Neural cell (in vitro differentiated cells): Measurements from ENCODE around the gene TSPAN18. TPM values are rescaled to one million over a fixed set of nuclear protein-coding genes. Genes with fewer than 3 reads are reported as not detected.

Source experiments
- H2AFZ ChIP-seq: fragments of 200-600, 300-800 bp; sonication (generic), shearing (Covaris generic); 2 replicates; pipeline ENCODE4 v1.6.0; 2014; ENCODE audit warnings: low read depth, mild to moderate bottlenecking, antibody characterized with exemption, low read length, moderate library complexity
- H3F3A ChIP-seq: fragments of 200-600 bp; shearing (Covaris generic); 2 replicates; pipeline ENCODE4 v1.6.1; 2016; ENCODE audit warnings: mild to moderate bottlenecking, moderate library complexity, mixed read lengths, antibody characterized with exemption, low read length; ENCODE audit not compliant: insufficient read depth, poor library complexity, severe bottlenecking
- H3K27ac ChIP-seq: fragments of 200-600, 300-800 bp; sonication (generic), shearing (Covaris generic); 2 replicates; pipeline ENCODE4 v1.5.1; 2014; ENCODE audit warnings: mild to moderate bottlenecking, low read length, moderate library complexity
- H3K27me3 ChIP-seq: fragments of 300-800, 200-600 bp; sonication (generic), shearing (Covaris generic); 2 replicates; pipeline ENCODE4 v1.6.0; 2014; ENCODE audit warnings: mild to moderate bottlenecking, low read depth, low read length, moderate library complexity; ENCODE audit not compliant: insufficient read depth
- H3K36me3 ChIP-seq: fragments of 300-800, 200-600 bp; sonication (generic), shearing (Covaris generic); 2 replicates; pipeline ENCODE4 v1.5.1; 2014; ENCODE audit warnings: mild to moderate bottlenecking, antibody characterized with exemption, low read length, moderate library complexity; ENCODE audit not compliant: insufficient read depth
- H3K4me2 ChIP-seq: fragments of 300-800, 200-600 bp; sonication (generic), shearing (Covaris generic); 2 replicates; pipeline ENCODE4 v1.6.0; 2014; ENCODE audit warnings: mild to moderate bottlenecking, low read length
- H3K4me3 ChIP-seq: fragments of 300-800, 200-600 bp; sonication (generic), shearing (Covaris generic); 2 replicates; pipeline ENCODE4 v1.5.1; 2014; ENCODE audit warnings: mild to moderate bottlenecking, low read length, moderate library complexity
- H3K79me2 ChIP-seq: fragments of 200-600 bp; shearing (Covaris generic); replicated peaks from 2 replicates; pipeline ENCODE4 v1.6.0; 2014; ENCODE audit warnings: mild to moderate bottlenecking, low read length, moderate library complexity; ENCODE audit not compliant: insufficient read depth
- H3K9ac ChIP-seq: fragments of 300-800, 200-600 bp; sonication (generic), shearing (Covaris generic); 2 replicates; pipeline ENCODE4 v1.6.1; 2016; ENCODE audit warnings: mild to moderate bottlenecking, low read length, mixed read lengths
- H3K9me2 ChIP-seq: fragments of 200-600 bp; shearing (Covaris generic); 2 replicates; pipeline ENCODE4 v1.6.1; 2016; ENCODE audit warnings: mild to moderate bottlenecking, low read length, mixed read lengths; ENCODE audit not compliant: insufficient read depth
- H3K9me3 ChIP-seq: fragments of 200-600, 300-800 bp; sonication (generic), shearing (Covaris generic); 2 replicates; pipeline ENCODE4 v1.6.1; 2016; ENCODE audit warnings: mild to moderate bottlenecking, mixed run types, low read length, moderate library complexity, mixed read lengths
- H4K20me1 ChIP-seq: fragments of 200-600 bp; shearing (Covaris generic); 2 replicates; pipeline ENCODE4 v1.6.1; 2016; ENCODE audit warnings: mild to moderate bottlenecking, mixed run types; ENCODE audit not compliant: insufficient read depth
- EP300 ChIP-seq: fragments of 450-650 bp; conservative IDR thresholded peaks from 2 replicates; pipeline ENCODE4 v1.6.1; 2014; ENCODE audit warnings: antibody characterized with exemption, mild to moderate bottlenecking, moderate library complexity; ENCODE audit not compliant: poor library complexity, severe bottlenecking
- EZH2 ChIP-seq: fragments of 200-600, 300-800 bp; shearing (Covaris generic), sonication (generic); IDR thresholded peaks from 2 replicates; pipeline ENCODE4 v1.6.1; 2014; ENCODE audit warnings: antibody characterized with exemption, low read length, borderline replicate concordance, mild to moderate bottlenecking; ENCODE audit not compliant: insufficient read depth, poor library complexity, severe bottlenecking
- MXI1 ChIP-seq: fragments of 450-650 bp; conservative IDR thresholded peaks from 2 replicates; pipeline ENCODE4 v1.6.1; 2014; ENCODE audit warnings: antibody characterized with exemption, mild to moderate bottlenecking; ENCODE audit not compliant: poor library complexity, severe bottlenecking
- POLR2AphosphoS5 ChIP-seq: IDR thresholded peaks from 2 replicates; pipeline ENCODE4 v1.6.1; 2012
- RAD21 ChIP-seq: fragments of 450-650 bp; conservative IDR thresholded peaks from 2 replicates; pipeline ENCODE4 v1.6.1; 2014; ENCODE audit warnings: antibody characterized with exemption, mild to moderate bottlenecking, moderate library complexity
- REST ChIP-seq: IDR thresholded peaks from 2 replicates; pipeline ENCODE4 v1.6.1; 2012; ENCODE audit warnings: borderline replicate concordance
- SMC3 ChIP-seq: fragments of 450-650 bp; conservative IDR thresholded peaks from 2 replicates; pipeline ENCODE4 v1.6.1; 2014; ENCODE audit warnings: antibody characterized with exemption, mild to moderate bottlenecking, moderate library complexity; ENCODE audit not compliant: poor library complexity
- TAF1 ChIP-seq: IDR thresholded peaks from 2 replicates; pipeline ENCODE4 v1.6.1; 2012; ENCODE audit warnings: low read depth
- polyA plus RNA-seq: library from polyadenylated mRNA; depleted of rRNA; stranded (reverse); fragments of >200 nt; gene quantifications from 2 replicates; pipeline ENCODE4 v1.2.3, GENCODE V29; 2014
- TF ChIP-seq, protein P1 (sequence below): fragments of 450-650 bp; IDR thresholded peaks from 2 replicates; pipeline ENCODE4 v1.5.1; 2014; ENCODE audit warnings: antibody characterized with exemption, mild to moderate bottlenecking, moderate library complexity; ENCODE audit not compliant: poor library complexity, severe bottlenecking

TSPAN18 gene
- polyA plus RNA-seq, 1 donor from 2014 or later: 8.4 TPM

- no peaks in the 10 kb centered on the region for H3K9me3 ChIP-seq
- no peak overlapping the region for H2AFZ ChIP-seq
- H3K36me3 ChIP-seq: no peaks in the 10 kb centered on the region
- H3K79me2 ChIP-seq: no peaks in the 10 kb centered on the region
- H3K27me3 ChIP-seq: no peaks in the 10 kb centered on the region
- no peak for TF ChIP-seq EZH2
- no peak for TF ChIP-seq EP300
- no peak for TF ChIP-seq POLR2AphosphoS5
- no peak for TF ChIP-seq SMC3
- TF ChIP-seq REST: no peak
- no peak for TF ChIP-seq RAD21
- TF ChIP-seq, protein P1, sequence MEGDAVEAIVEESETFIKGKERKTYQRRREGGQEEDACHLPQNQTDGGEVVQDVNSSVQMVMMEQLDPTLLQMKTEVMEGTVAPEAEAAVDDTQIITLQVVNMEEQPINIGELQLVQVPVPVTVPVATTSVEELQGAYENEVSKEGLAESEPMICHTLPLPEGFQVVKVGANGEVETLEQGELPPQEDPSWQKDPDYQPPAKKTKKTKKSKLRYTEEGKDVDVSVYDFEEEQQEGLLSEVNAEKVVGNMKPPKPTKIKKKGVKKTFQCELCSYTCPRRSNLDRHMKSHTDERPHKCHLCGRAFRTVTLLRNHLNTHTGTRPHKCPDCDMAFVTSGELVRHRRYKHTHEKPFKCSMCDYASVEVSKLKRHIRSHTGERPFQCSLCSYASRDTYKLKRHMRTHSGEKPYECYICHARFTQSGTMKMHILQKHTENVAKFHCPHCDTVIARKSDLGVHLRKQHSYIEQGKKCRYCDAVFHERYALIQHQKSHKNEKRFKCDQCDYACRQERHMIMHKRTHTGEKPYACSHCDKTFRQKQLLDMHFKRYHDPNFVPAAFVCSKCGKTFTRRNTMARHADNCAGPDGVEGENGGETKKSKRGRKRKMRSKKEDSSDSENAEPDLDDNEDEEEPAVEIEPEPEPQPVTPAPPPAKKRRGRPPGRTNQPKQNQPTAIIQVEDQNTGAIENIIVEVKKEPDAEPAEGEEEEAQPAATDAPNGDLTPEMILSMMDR: no peak
- no peak for TF ChIP-seq MXI1
- TF ChIP-seq TAF1: no peak
- H3K4me3 ChIP-seq: no peak overlapping the region
- no peaks in the 10 kb centered on the region for H3K9me2 ChIP-seq
- H4K20me1 ChIP-seq: no peaks in the 10 kb centered on the region
- H3K27ac ChIP-seq: no peak overlapping the region
- H3K9ac ChIP-seq: no peak overlapping the region
- H3F3A ChIP-seq: no peaks in the 10 kb centered on the region
- no peak overlapping the region for H3K4me2 ChIP-seq
Measured at GRCh38 chr11:44837661-44838060, 110.9 kb downstream of the TSPAN18 start.

DNA sequence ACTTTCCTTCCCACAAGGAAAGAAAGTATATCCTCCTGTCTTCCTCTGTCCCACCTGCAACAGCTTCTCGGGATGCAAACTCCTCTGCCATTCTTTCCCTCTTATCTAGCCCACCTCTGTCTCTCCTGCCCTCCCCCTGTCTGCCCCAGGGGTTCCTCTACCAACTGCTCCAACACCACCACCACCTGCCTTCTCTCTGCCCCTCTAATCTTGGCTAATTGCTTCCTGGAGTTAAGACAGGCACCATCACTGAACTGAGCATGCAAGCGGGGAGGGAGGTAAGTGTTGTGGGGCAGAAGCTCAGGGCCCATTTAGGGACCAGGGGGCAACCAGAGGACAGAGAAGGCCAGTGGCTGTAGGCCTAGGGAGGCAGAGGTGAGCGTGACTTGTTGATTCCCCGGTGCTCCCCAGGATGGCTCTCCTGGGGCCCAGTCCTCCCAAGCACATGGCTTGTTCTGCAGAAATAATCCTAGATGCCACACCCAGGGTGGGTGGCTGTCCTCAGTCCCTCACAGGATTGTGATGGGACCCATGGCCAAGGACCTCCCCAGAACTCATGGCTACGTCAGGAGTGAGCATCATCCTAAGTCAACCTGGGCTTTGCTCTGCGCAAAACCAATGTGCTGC, 112.8 kb downstream of the TSPAN18 start:
- Histone ChIP-seq H3K9me3 (no peaks in the 10 kb centered on the region), H3K9ac (no peak overlapping the region), H2AFZ (no peak overlapping the region), H3K9me2 (no peaks in the 10 kb centered on the region), H3K79me2 (no peaks in the 10 kb centered on the region), H3K27me3 (no peaks in the 10 kb centered on the region), H3K4me3 (no peak overlapping the region), H3K4me2 (no peak overlapping the region), H3F3A (no peaks in the 10 kb centered on the region), H3K27ac (no peak overlapping the region), H4K20me1 (no peaks in the 10 kb centered on the region), H3K36me3 (no peaks in the 10 kb centered on the region)
- TF ChIP-seq EP300 (no peak), REST (no peak), EZH2 (no peak)
